Measurements from ENCODE around the gene PDE11A.

GRCh38 chr2:177619986-177620385 lies 452.6 kb downstream of the PDE11A start:
- TF ChIP-seq, protein P1, sequence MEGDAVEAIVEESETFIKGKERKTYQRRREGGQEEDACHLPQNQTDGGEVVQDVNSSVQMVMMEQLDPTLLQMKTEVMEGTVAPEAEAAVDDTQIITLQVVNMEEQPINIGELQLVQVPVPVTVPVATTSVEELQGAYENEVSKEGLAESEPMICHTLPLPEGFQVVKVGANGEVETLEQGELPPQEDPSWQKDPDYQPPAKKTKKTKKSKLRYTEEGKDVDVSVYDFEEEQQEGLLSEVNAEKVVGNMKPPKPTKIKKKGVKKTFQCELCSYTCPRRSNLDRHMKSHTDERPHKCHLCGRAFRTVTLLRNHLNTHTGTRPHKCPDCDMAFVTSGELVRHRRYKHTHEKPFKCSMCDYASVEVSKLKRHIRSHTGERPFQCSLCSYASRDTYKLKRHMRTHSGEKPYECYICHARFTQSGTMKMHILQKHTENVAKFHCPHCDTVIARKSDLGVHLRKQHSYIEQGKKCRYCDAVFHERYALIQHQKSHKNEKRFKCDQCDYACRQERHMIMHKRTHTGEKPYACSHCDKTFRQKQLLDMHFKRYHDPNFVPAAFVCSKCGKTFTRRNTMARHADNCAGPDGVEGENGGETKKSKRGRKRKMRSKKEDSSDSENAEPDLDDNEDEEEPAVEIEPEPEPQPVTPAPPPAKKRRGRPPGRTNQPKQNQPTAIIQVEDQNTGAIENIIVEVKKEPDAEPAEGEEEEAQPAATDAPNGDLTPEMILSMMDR (IDR thresholded peaks at IDR 0.05; ENCODE audit: low read depth, low read length): no peak
- no peak for TF ChIP-seq EZH2phosphoT487 (IDR thresholded peaks at IDR 0.05; ENCODE audit: low read depth)
